ENCODE measurements around the gene EBLN2. TPM values are rescaled to one million over a fixed set of nuclear protein-coding genes. Genes with fewer than 3 reads are reported as not detected.

Gene EBLN2
- total RNA-seq, 1 experiment from 2014 or later, result 5.5 TPM

GRCh38 chr3:73080216-73080966 lies 18.9 kb downstream of the EBLN2 start:
- no peak for DNase-seq (ENCODE audit: unreplicated experiment)
- H3K4me1 Mint-ChIP-seq (ENCODE audit: insufficient read depth, unreplicated experiment), result no peaks in the 10 kb centered on the region
- ChIA-PET POLR2A (no interaction called here), CTCF (interaction anchor here (0.6 to 2.0 kb wide), 6 partner anchors 25 to 287 kb away, joined by 3 to 9 read pairs (median 4); no protein-coding TSS in a partner anchor)
- intact Hi-C loops (cut with micrococcal nuclease), result no loop called here
- no peak overlapping the region for H3K4me3 Mint-ChIP-seq (ENCODE audit: unreplicated experiment)
- no peaks in the 10 kb centered on the region for H3K36me3 Mint-ChIP-seq (ENCODE audit: insufficient read depth, unreplicated experiment)
- peak overlapping the region; percentile 37 for H3K27ac Mint-ChIP-seq (ENCODE audit: low read depth, unreplicated experiment)
- BruUV-seq (replicated peaks), result no TSS peak
- no peaks in the 10 kb centered on the region for H3K9me3 Mint-ChIP-seq (ENCODE audit: unreplicated experiment)
- no peak for TF ChIP-seq CTCF (IDR thresholded peaks at IDR 0.05; ENCODE audit: unreplicated experiment)
- no peaks in the 10 kb centered on the region for H3K27me3 Mint-ChIP-seq (ENCODE audit: insufficient read depth, unreplicated experiment)

DNA sequence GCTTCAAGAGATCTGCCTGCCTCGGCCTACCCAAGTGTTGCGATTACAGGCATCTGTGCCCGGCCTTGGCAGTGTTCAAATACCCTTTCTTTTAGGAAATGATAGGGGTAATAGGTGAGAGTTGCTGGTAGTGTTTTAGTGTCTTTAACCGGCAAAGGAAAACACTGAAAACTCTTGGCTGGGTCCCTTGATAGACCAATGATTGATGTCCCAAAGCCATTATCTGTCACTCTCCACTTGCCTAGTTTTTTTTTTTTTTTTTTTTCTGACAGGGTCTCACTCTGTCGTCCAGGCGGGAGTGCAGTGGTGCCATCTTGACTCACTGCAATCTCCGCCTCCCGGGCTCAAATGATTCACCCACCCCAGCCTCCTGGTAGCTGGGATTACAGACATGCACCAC lies 19.7 kb downstream of the EBLN2 start:
- H3K36me3 Mint-ChIP-seq (ENCODE audit: insufficient read depth, unreplicated experiment), result no peaks in the 10 kb centered on the region
- TF ChIP-seq CTCF (IDR thresholded peaks at IDR 0.05; ENCODE audit: unreplicated experiment), result no peak
- no peaks in the 10 kb centered on the region for H3K9me3 Mint-ChIP-seq (ENCODE audit: unreplicated experiment)
- peak overlapping the region; percentile 37 for H3K27ac Mint-ChIP-seq (ENCODE audit: low read depth, unreplicated experiment)
- H3K27me3 Mint-ChIP-seq (ENCODE audit: insufficient read depth, unreplicated experiment), result no peaks in the 10 kb centered on the region
- no peak for DNase-seq (ENCODE audit: unreplicated experiment)
- ChIA-PET POLR2A (no interaction called here), CTCF (interaction anchor here (0.7 to 1.0 kb wide), 2 partner anchors 27 to 148 kb away, joined by 3 read pairs; no protein-coding TSS in a partner anchor)
- intact Hi-C loops (cut with micrococcal nuclease), result no loop called here
- no peak overlapping the region for H3K4me3 Mint-ChIP-seq (ENCODE audit: unreplicated experiment)
- no peaks in the 10 kb centered on the region for H3K4me1 Mint-ChIP-seq (ENCODE audit: insufficient read depth, unreplicated experiment)
- no TSS peak for BruUV-seq (replicated peaks)

GRCh38 chr3:73084170-73084569 lies 22.7 kb downstream of the EBLN2 start:
- Mint-ChIP-seq H3K27ac (ENCODE audit: low read depth, unreplicated experiment) (no peak overlapping the region), H3K4me1 (ENCODE audit: insufficient read depth, unreplicated experiment) (no peaks in the 10 kb centered on the region), H3K36me3 (ENCODE audit: insufficient read depth, unreplicated experiment) (no peaks in the 10 kb centered on the region), H3K27me3 (ENCODE audit: insufficient read depth, unreplicated experiment) (no peaks in the 10 kb centered on the region), H3K9me3 (ENCODE audit: unreplicated experiment) (no peaks in the 10 kb centered on the region), H3K4me3 (ENCODE audit: unreplicated experiment) (no peak overlapping the region)
- BruUV-seq (replicated peaks), result no TSS peak
- TF ChIP-seq CTCF (IDR thresholded peaks at IDR 0.05; ENCODE audit: unreplicated experiment), result no peak
- no peak for DNase-seq (ENCODE audit: unreplicated experiment)
- intact Hi-C loops (cut with micrococcal nuclease), result no loop called here
- ChIA-PET POLR2A (no interaction called here), CTCF (interaction anchor here (0.6 to 8.7 kb wide), 8 partner anchors 11 to 1200 kb away, joined by 3 to 221 read pairs (median 6); partner anchors contain the start of gene SHQ1)

DNA sequence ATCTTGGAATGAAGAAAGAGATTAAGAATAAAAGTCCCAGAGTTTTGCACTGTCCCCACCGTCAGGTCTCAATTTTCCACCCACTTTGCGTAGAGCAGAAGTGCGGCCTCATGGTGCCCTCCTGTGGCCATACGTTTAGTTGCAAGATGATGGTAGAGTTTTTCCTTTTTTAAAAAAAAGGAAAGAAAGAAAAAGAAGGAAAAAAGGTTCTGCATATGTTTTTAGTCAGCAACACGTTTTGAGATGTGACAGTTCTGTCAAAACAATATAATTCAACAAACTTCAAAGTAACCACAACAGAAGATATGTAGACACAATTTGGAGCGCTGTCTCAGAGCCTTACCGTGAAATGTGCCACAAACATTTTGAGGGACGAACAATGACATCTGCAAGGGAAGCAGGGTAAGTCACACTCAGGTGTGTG lies 24.6 kb downstream of the EBLN2 start:
- Mint-ChIP-seq H3K27me3 (ENCODE audit: insufficient read depth, unreplicated experiment) (no peaks in the 10 kb centered on the region), H3K9me3 (ENCODE audit: unreplicated experiment) (no peaks in the 10 kb centered on the region), H3K27ac (ENCODE audit: low read depth, unreplicated experiment) (no peak overlapping the region), H3K4me3 (ENCODE audit: unreplicated experiment) (no peak overlapping the region), H3K4me1 (ENCODE audit: insufficient read depth, unreplicated experiment) (no peaks in the 10 kb centered on the region), H3K36me3 (ENCODE audit: insufficient read depth, unreplicated experiment) (no peaks in the 10 kb centered on the region)
- BruUV-seq (replicated peaks), result no TSS peak
- ChIA-PET POLR2A (interaction anchor here (0.7 to 2.0 kb wide), 3 partner anchors 152 to 243 kb away, joined by 3 to 9 read pairs (median 3); no protein-coding TSS in a partner anchor), CTCF (interaction anchor here (0.5 to 8.7 kb wide), 57 partner anchors 10 to 1390 kb away, joined by 3 to 221 read pairs (median 4); partner anchors contain the start of genes GXYLT2 and SHQ1)
- peak; percentile 54 for DNase-seq (ENCODE audit: unreplicated experiment)
- intact Hi-C loops (cut with micrococcal nuclease), result loop anchor here (1.0 to 5.0 kb wide), 4 partner anchors 148 to 1359 kb away; partner anchors contain the start of gene EIF4E3
- peak; percentile 78 for TF ChIP-seq CTCF (IDR thresholded peaks at IDR 0.05; ENCODE audit: unreplicated experiment)
